Muscle of arm (tissue), 12 donors: ENCODE data around the gene PEX5L. TPM values are rescaled to one million over a fixed set of nuclear protein-coding genes. Genes with fewer than 3 reads are reported as not detected.

Source experiments
- DNase-seq: peaks from one replicate; pipeline ENCODE4 v3.0.0-alpha.2; 2013
- polyA plus RNA-seq, 12 donors: library from polyadenylated mRNA; unstranded; fragments of 120-200 nt; gene quantifications; one replicate each; pipeline ENCODE4 v1.2.1, GENCODE V29; 2013; ENCODE audit not compliant: insufficient read length in 12 of 12

The PEX5L gene
- polyA plus RNA-seq, 12 donors = 0.14 to 0.54 (median 0.26) TPM; not detected in 2

GRCh38 chr3:179775416-179776122, 261.2 kb downstream of the PEX5L start:
- DNase-seq = no peak

GRCh38 chr3:179772297-179772696, 264.4 kb downstream of the PEX5L start:
- DNase-seq = no peak

DNA sequence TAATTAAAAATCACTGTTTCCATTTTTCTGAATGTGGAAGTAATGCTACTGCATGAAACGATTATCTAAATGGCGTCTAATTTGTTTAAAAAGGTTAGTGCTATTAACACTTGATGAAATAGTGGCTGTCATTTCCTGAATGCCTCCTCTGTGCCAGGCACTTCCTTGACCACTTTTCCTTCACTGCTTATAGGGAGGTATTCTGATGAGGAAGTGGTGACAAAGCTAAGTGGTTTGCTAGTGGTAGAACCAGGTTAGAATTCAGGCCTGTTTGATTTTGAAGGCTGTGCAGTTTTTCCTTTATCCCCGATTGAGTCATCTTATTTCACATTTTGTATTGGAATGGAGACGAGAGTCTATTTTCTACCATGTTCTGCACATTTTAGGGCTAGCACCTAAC, 264.9 kb downstream of the PEX5L start:
- no peak for DNase-seq

DNA sequence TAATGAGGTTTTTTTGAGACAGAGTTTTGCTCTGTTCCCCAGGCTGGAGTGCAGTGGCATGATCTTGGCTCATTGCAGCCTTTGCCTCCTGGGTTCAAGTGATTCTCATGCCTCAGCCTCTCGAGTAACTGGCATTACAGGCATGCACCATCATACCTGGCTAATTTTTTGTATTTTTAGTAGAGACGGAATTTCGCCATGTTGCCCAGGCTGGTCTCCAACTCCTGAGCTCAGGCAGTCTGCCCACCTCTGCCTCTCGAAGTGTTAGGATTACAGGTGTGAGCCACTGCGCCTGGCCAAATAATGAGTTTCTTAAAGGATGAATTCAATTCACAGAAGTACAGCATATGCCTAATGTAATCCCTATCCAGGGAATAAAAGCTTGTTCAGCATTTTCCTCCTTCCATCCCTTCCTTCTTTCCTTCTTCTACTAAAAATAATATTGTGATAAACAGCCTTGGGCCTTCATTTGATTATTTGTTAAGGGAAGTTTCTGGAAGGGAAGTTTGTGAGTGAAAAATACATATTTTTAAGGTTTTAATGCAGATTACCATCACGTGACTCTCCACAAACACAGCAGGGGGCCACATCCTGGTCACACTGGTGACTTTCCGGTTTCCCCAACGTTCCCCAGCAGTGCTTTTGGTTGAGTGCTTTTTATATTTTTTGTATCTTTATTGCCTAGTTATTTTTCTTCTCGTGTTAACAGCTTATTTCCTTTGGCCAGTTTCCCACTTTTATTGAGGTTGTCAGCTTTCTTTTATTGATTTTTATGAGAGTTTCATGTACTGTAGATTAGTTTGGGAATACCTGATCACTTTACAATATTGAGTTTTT, 267.1 kb downstream of the PEX5L start:
- no peak for DNase-seq

DNA sequence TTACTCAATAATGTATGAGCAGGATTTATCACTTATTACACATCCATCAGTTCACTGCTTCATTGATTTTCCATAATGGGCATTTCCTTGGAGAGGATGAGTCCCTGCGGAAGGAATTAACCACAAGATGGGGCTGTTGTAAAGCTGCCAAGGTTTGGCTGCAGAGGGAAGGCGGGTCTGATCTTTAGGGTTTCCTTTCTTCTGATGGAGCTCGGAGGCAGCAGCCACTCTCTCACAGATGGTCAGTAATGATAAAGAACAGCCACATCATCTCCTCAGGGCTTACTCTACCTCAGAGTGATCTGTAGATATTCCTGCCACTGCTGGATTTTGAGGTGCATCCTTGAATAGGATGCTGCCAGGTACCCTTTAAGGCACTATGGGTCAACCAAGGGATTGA, 268.7 kb downstream of the PEX5L start:
- DNase-seq = no peak

DNA sequence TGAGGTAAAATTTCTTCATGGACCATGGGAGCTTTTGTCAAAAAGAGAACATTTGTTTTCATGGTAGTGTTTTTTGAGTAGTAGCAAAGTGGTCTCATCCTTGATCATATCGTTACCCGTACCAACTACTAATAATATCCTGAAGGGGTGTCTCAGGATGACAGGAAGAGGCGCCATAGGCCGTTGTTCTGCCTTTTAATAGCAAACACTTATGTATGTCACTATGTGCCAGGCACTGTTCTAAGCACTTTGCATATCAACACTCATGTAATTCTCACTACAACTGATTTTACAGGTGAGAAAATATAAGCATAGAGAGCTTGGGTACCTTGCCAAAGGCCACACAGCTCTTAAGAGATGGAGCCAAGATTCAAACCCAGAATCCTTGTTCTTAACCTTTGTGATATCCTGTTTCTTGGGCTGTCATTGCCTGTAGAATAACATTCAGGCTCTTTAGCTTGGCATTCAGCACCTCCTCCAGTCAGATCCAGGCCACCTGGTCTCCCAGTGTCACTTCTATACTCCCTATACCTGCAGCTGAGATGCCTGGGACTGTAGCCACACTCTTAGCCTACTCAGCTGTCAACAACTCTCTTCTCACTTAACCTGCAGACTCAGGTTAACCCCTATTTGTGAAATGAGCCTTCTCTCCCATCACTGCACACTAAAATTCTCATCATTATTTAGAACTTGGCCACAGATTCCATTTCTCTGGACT, 270.2 kb downstream of the PEX5L start:
- no peak for DNase-seq

DNA sequence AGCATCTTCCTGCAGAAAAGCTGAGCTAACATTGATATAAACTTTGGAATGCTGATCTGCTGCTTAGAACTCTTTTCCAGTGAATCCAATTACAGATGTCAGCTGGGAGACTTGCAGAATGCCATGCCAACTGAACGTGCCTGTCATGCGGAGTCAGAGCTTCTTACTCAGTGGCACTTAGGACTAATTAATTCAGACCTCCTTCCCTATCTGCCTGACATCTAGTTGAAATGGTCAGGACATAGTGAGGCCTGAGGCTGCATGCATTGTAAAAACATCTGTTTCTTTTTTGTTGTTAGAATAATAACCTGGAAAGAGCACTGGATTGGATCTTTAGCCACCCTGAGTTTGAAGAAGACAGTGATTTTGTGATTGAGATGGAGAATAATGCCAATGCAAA, 271.3 kb downstream of the PEX5L start:
- DNase-seq = no peak

DNA sequence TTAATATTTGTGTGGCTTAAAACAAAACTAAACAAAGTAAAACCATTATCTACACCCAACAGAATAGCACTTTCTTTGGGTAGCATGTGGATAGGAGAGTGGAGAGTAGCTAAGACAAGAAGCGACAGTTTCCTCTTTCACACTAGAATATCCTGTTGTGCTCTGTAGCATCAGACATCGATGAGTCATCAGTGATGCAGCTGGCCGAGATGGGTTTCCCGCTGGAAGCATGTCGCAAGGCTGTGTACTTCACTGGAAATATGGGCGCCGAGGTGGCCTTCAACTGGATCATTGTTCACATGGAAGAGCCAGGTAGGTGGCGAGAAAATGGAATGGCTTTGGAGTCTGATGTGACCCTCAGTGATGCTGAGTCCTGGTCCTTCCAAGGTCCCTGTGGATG, 275.8 kb downstream of the PEX5L start:
- DNase-seq = no peak

- no peak for DNase-seq
These were observed 285.9 kb downstream of the PEX5L start for GRCh38 chr3:179750720-179751328.

GRCh38 chr3:179745716-179746115, 291.0 kb downstream of the PEX5L start:
- no peak for DNase-seq

- DNase-seq = no peak
These were observed 291.7 kb downstream of the PEX5L start for GRCh38 chr3:179745079-179745478.
